ENCODE data around the gene SCIMP.
"Not testable (repeated sequence)": the region's sequence is repeated elsewhere in the genome, so short reads cannot be mapped to it uniquely, and the experiment has no call there.

The SCIMP gene

GRCh38 chr17:5237541-5238016, 2.9 kb upstream of the SCIMP start:
- peak; percentile 73 for DNase-seq (ENCODE audit: low spot score)

GRCh38 chr17:5236938-5237540, 2.4 kb upstream of the SCIMP start:
- DNase-seq (ENCODE audit: low spot score), result no peak

- DNase-seq (ENCODE audit: low spot score), result not testable (repeated sequence)
Measured at GRCh38 chr17:5233492-5233891, 1.2 kb downstream of the SCIMP start.

GRCh38 chr17:5226940-5227878, 7.5 kb downstream of the SCIMP start:
- DNase-seq (ENCODE audit: low spot score), result peak; percentile 42

- no peak for DNase-seq (ENCODE audit: low spot score)
Measured at GRCh38 chr17:5225668-5226457, 8.8 kb downstream of the SCIMP start.

- DNase-seq (ENCODE audit: low spot score), result not testable (repeated sequence)
Measured at GRCh38 chr17:5221912-5222311, 12.7 kb downstream of the SCIMP start.

GRCh38 chr17:5220074-5220473, 14.6 kb downstream of the SCIMP start:
- DNase-seq (ENCODE audit: low spot score), result no peak

- no peak for DNase-seq (ENCODE audit: low spot score)
Measured at GRCh38 chr17:5219536-5219935, 15.1 kb downstream of the SCIMP start.

GRCh38 chr17:5217562-5217961, 17.1 kb downstream of the SCIMP start:
- not testable (repeated sequence) for DNase-seq (ENCODE audit: low spot score)

- DNase-seq (ENCODE audit: low spot score), result peak; percentile 26
Measured at GRCh38 chr17:5211458-5211857, 23.2 kb downstream of the SCIMP start.

- peak; percentile 57 for DNase-seq (ENCODE audit: low spot score)
Measured at GRCh38 chr17:5210614-5211252, 23.9 kb downstream of the SCIMP start.

GRCh38 chr17:5210091-5210490, 24.6 kb downstream of the SCIMP start:
- DNase-seq (ENCODE audit: low spot score), result peak; percentile 31

GRCh38 chr17:5209396-5209795, 25.3 kb downstream of the SCIMP start:
- no peak for DNase-seq (ENCODE audit: low spot score)

- no peak for DNase-seq (ENCODE audit: low spot score)
Measured at GRCh38 chr17:5203908-5204294, 30.8 kb downstream of the SCIMP start.

- no peak for DNase-seq (ENCODE audit: low spot score)
Measured at GRCh38 chr17:5203178-5203907, 31.3 kb downstream of the SCIMP start.

- no peak for DNase-seq (ENCODE audit: low spot score)
Measured at GRCh38 chr17:5201011-5201410, 33.6 kb downstream of the SCIMP start.

GRCh38 chr17:5200360-5200759, 34.3 kb downstream of the SCIMP start:
- peak; percentile 38 for DNase-seq (ENCODE audit: low spot score)

GRCh38 chr17:5198472-5198871, 36.2 kb downstream of the SCIMP start:
- DNase-seq (ENCODE audit: low spot score), result no peak

GRCh38 chr17:5194346-5194745, 40.3 kb downstream of the SCIMP start:
- DNase-seq (ENCODE audit: low spot score), result no peak

- DNase-seq (ENCODE audit: low spot score), result peak; percentile 99
Measured at GRCh38 chr17:5191541-5192417, 42.9 kb downstream of the SCIMP start, which contains the start of gene ZNF594. Gene ZNF594 (minus strand): TSS chr17:5191868. CDS start chr17:5184256, 7,612 bp downstream.

Measured in germinal center (tissue), 1 donor.